H1 (cell line): Measurements from ENCODE around the gene NSG2. TPM values are rescaled to one million over a fixed set of nuclear protein-coding genes. Genes with fewer than 3 reads are reported as not detected.
A peak's percentile ranks its signal among the peaks of the same experiment; 100 is the strongest.

Source experiments
- CTCF ChIA-PET: fragments of 300-600 bp; sonication (Branson Sonifier 250); formaldehyde crosslinking; loops from one replicate; lab custom pipeline; 2021; ENCODE audit not compliant: partially characterized antibody; lab: Charles Lee
- POLR2A ChIA-PET: fragments of 300-600 bp; sonication (Branson Sonifier 250); formaldehyde crosslinking; loops from one replicate; lab custom pipeline; 2021; ENCODE audit warnings: inconsistent platforms; ENCODE audit not compliant: partially characterized antibody; lab: Charles Lee
- DNase-seq, 2 experiments: peaks; one replicate each; pipeline versions ENCODE4 v3.0.0 to v3.0.0-alpha.2; 2010 to 2022; ENCODE audit warnings: low spot score in 2 of 2, low read depth in 1 of 2, mixed read lengths in 1 of 2
- FAIRE-seq: peaks from 2 replicates; lab custom pipeline; 2011; peaks lifted over from hg19 to GRCh38; lab: Jason Lieb, UNC
- H2AFZ ChIP-seq: 2 replicates; pipeline ENCODE4 v1.8.1; 2012; ENCODE audit warnings: low read length, inconsistent platforms
- H2AK5ac ChIP-seq: 2 replicates; pipeline ENCODE4 v1.6.1; 2013; ENCODE audit warnings: low read depth, low read length
- H2BK120ac ChIP-seq: replicated peaks from 2 replicates; pipeline ENCODE3; 2013; ENCODE audit warnings: low read depth, low read length, inconsistent platforms
- H2BK12ac ChIP-seq: 2 replicates; pipeline ENCODE4 v1.6.1; 2013; ENCODE audit warnings: low read depth, low read length
- H2BK15ac ChIP-seq: 2 replicates; pipeline ENCODE4 v1.6.1; 2013; ENCODE audit warnings: low read length
- H2BK20ac ChIP-seq: 2 replicates; pipeline ENCODE4 v1.6.1; 2013; ENCODE audit warnings: low read length
- H2BK5ac ChIP-seq: 2 replicates; pipeline ENCODE4 v1.6.1; 2013; ENCODE audit warnings: low read depth, low read length
- H3K14ac ChIP-seq: 2 replicates; pipeline ENCODE4 v1.6.1; 2013; ENCODE audit warnings: inconsistent platforms; ENCODE audit not compliant: insufficient read length
- H3K18ac ChIP-seq: 2 replicates; pipeline ENCODE4 v1.6.1; 2013; ENCODE audit warnings: low read length; ENCODE audit errors: extremely low read depth
- H3K23ac ChIP-seq: 2 replicates; pipeline ENCODE4 v1.6.1; 2013; ENCODE audit warnings: inconsistent platforms; ENCODE audit not compliant: insufficient read length
- H3K23me2 ChIP-seq: 2 replicates; pipeline ENCODE4 v1.6.1; 2013; ENCODE audit warnings: low read depth, low read length
- H3K27ac ChIP-seq: 2 replicates; pipeline ENCODE4 v1.6.1; 2011; ENCODE audit warnings: low read depth, low read length, inconsistent platforms
- H3K27me3 ChIP-seq, 4 experiments: replicated peaks in 1 of 4; 1 replicate in 1 of 4; 2 replicates in 3 of 4; pipeline versions ENCODE4 v1.6.1 to v1.8.1; 2011 to 2013; ENCODE audit warnings: low read length in 3 of 4, mild to moderate bottlenecking in 3 of 4, inconsistent platforms in 2 of 4, mixed read lengths in 2 of 4, moderate library complexity in 1 of 4; ENCODE audit not compliant: control insufficient read depth in 3 of 4, insufficient read depth in 3 of 4; ENCODE audit errors: extremely low read depth in 1 of 4
- H3K36me3 ChIP-seq, 4 experiments: 2 replicates each; pipeline versions ENCODE4 v1.6.1 to v1.8.1; 2011 to 2013; ENCODE audit warnings: mild to moderate bottlenecking in 4 of 4, low read length in 3 of 4, moderate library complexity in 2 of 4, control low read depth in 1 of 4, inconsistent platforms in 1 of 4; ENCODE audit not compliant: insufficient read depth in 4 of 4, control insufficient read depth in 2 of 4
- H3K4ac ChIP-seq: replicated peaks from 2 replicates; pipeline ENCODE3; 2013; ENCODE audit warnings: low read length, low read depth, mixed read lengths, inconsistent platforms; ENCODE audit not compliant: insufficient read length
- H3K4me1 ChIP-seq, 4 experiments: replicated peaks in 1 of 4; 1 replicate in 1 of 4; 2 replicates in 3 of 4; pipeline versions ENCODE4 v1.6.1 to v1.8.1; 2011 to 2013; ENCODE audit warnings: low read length in 3 of 4, inconsistent platforms in 2 of 4, mixed read lengths in 1 of 4; ENCODE audit not compliant: insufficient read depth in 4 of 4, control insufficient read depth in 3 of 4
- H3K4me2 ChIP-seq, 2 experiments: 2 replicates each; pipeline versions ENCODE4 v1.6.1 to v1.8.1; 2011 to 2013; ENCODE audit warnings: low read depth in 2 of 2, low read length in 2 of 2, control low read depth in 1 of 2, inconsistent platforms in 1 of 2, mild to moderate bottlenecking in 1 of 2; ENCODE audit not compliant: insufficient read depth in 1 of 2
- H3K4me3 ChIP-seq, 4 experiments: fragments of 200-600, 300-600 bp in 1 of 4; sonication (generic), shearing (Covaris generic), sonication (Bioruptor Twin) in 1 of 4; 2 replicates each; pipeline versions ENCODE4 v1.5.1 to v1.8.1; 2011 to 2016; ENCODE audit warnings: low read length in 4 of 4, low read depth in 3 of 4, control low read depth in 2 of 4, inconsistent platforms in 2 of 4, mild to moderate bottlenecking in 2 of 4, mixed read lengths in 1 of 4, moderate library complexity in 1 of 4; ENCODE audit not compliant: insufficient read depth in 2 of 4; ENCODE audit errors: extremely low read depth in 1 of 4
- H3K56ac ChIP-seq: replicated peaks from 2 replicates; pipeline ENCODE3; 2013; ENCODE audit warnings: low read depth, mild to moderate bottlenecking, mixed read lengths, low read length, inconsistent platforms; ENCODE audit not compliant: insufficient read length
- H3K79me1 ChIP-seq: 2 replicates; pipeline ENCODE4 v1.6.1; 2013; ENCODE audit warnings: low read depth, low read length, control low read depth
- H3K79me2 ChIP-seq, 2 experiments: 2 replicates each; pipeline versions ENCODE4 v1.6.1 to v1.8.1; 2012 to 2013; ENCODE audit warnings: low read length in 2 of 2, mild to moderate bottlenecking in 2 of 2, inconsistent platforms in 1 of 2; ENCODE audit not compliant: insufficient read depth in 2 of 2, control insufficient read depth in 1 of 2
- H3K9ac ChIP-seq, 4 experiments: replicated peaks in 1 of 4; 1 replicate in 1 of 4; 2 replicates in 3 of 4; pipeline versions ENCODE4 v1.6.1 to v1.8.1; 2011 to 2013; ENCODE audit warnings: low read depth in 3 of 4, low read length in 3 of 4, control low read depth in 2 of 4, mild to moderate bottlenecking in 2 of 4, moderate library complexity in 2 of 4, inconsistent platforms in 1 of 4; ENCODE audit errors: extremely low read depth in 1 of 4
- H3K9me3 ChIP-seq, 2 experiments: 2 replicates each; pipeline versions ENCODE4 v1.6.1 to v1.8.1; 2012 to 2013; ENCODE audit warnings: mild to moderate bottlenecking in 2 of 2, moderate library complexity in 2 of 2, control low read depth in 1 of 2, inconsistent platforms in 1 of 2, low read depth in 1 of 2, low read length in 1 of 2, mixed read lengths in 1 of 2; ENCODE audit not compliant: insufficient read depth in 2 of 2
- H4K20me1 ChIP-seq, 2 experiments: replicated peaks in 1 of 2; 2 replicates each; pipeline versions ENCODE3 to v1.8.1; 2011 to 2013; ENCODE audit warnings: inconsistent platforms in 2 of 2, low read length in 2 of 2, mild to moderate bottlenecking in 1 of 2; ENCODE audit not compliant: insufficient read depth in 2 of 2, control insufficient read depth in 1 of 2
- H4K5ac ChIP-seq: 2 replicates; pipeline ENCODE4 v1.6.1; 2013; ENCODE audit warnings: low read length, low read depth, mixed read lengths, inconsistent platforms; ENCODE audit not compliant: insufficient read length
- H4K8ac ChIP-seq: 2 replicates; pipeline ENCODE4 v1.8.0; 2013; ENCODE audit warnings: mild to moderate bottlenecking, moderate library complexity, low read length, inconsistent platforms; ENCODE audit not compliant: insufficient read depth; ENCODE audit errors: extremely low read depth
- H4K91ac ChIP-seq: replicated peaks from 2 replicates; pipeline ENCODE3; 2013; ENCODE audit warnings: low read length, mixed read lengths, inconsistent platforms; ENCODE audit not compliant: insufficient read length
- CEBPB ChIP-seq: IDR thresholded peaks from 2 replicates; pipeline ENCODE4 v1.6.1; 2012; ENCODE audit warnings: low read depth, low read length
- WGBS, 2 experiments: shearing (Covaris generic) in 1 of 2; methylation state at CpG; one replicate each; pipeline versions ENCODE4 v1.1.6 to v1.1.7; 2013 to 2015; ENCODE audit warnings: low lambda C conversion rate in 2 of 2, mixed read lengths in 2 of 2, inconsistent platforms in 1 of 2, low coverage in 1 of 2, missing lambda C conversion rate in 1 of 2; ENCODE audit not compliant: insufficient replicate concordance in 2 of 2, insufficient coverage in 1 of 2, insufficient read length in 1 of 2; ENCODE audit errors: extremely low coverage in 1 of 2, missing lambda C conversion rate in 1 of 2; 5-methylcytosine and 5-hydroxymethylcytosine counted together
- polyA plus RNA-seq, 7 experiments: library from polyadenylated mRNA; depleted of rRNA in 3 of 7; stranded (reverse) in 5 of 7; unstranded in 2 of 7; fragments of >200 nt in 5 of 7; fragments of 200-250 nt in 2 of 7; gene quantifications; 1 replicate in 5 of 7; 2 replicates in 1 of 7; 4 replicates in 1 of 7; pipeline versions ENCODE4 v1.2.1 to v1.2.3, GENCODE V29; 2011 to 2013; ENCODE audit warnings: missing spikeins in 2 of 7, mixed read lengths in 2 of 7
- total RNA-seq: library from RNA; stranded (reverse); fragmentation: NEBNext Ultra II Directional; extraction: Animal tissue kit (Norgen Biotek cat#: 25700); gene quantifications from 2 replicates; pipeline ENCODE4 v1.2.1, GENCODE V29; 2021
- TF ChIP-seq, protein P1 (sequence below): IDR thresholded peaks from 2 replicates; pipeline ENCODE4 v1.6.1; 2011; ENCODE audit warnings: low read length, improper control_type of control experiment

Gene NSG2
- total and polyA plus RNA-seq, 2 of the 8 experiments (the other 6 are each of a cell fraction or from before 2014, with no cell fraction given) = 0.56 to 0.78 TPM

DNA sequence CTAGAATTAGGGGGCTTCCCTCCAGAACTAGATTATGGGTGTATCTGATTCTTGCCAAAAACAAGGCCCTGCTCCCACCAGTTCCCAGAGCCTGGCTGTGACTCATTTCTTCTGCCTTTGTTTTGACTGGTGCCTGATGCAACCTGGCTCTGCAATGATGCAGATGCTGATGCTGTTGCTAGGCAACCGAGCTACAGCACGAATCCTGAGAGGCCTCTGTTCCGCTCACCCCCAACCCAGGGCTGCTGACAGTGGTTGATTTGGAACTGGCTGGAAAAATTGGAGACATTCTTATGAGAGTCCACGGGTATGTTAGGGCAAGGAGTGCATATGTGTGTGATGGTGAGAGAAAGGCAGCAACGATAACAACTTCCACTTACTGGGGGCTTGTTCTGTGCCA is 100.3 kb downstream of the NSG2 start:
- Histone ChIP-seq H3K4me2 (no peak overlapping the region), H3K23me2 (no peaks in the 10 kb centered on the region), H3K79me1 (no peaks in the 10 kb centered on the region), H3K9me3 (no peaks in the 10 kb centered on the region), H3K23ac (no peak overlapping the region), H3K4me1 (no peaks in the 10 kb centered on the region), H4K91ac (no peak overlapping the region), H2AFZ (no peak overlapping the region), H3K56ac (no peak overlapping the region), H3K27me3 (no peaks in the 10 kb centered on the region), H2BK12ac (no peak overlapping the region; the same call in 1 of the 2 replicates), H3K18ac (no peak overlapping the region), H2BK15ac (no peak overlapping the region), H3K4me3 (no peak overlapping the region), H4K5ac (no peak overlapping the region), H2BK20ac (no peak overlapping the region), H2BK120ac (no peak overlapping the region), H3K9ac (no peak overlapping the region), H3K14ac (no peak overlapping the region), H3K27ac (no peak overlapping the region), H4K20me1 (no peaks in the 10 kb centered on the region), H2BK5ac (no peak overlapping the region), H3K36me3 (no peaks in the 10 kb centered on the region; a peak in 1 of 8 replicates), H4K8ac (no peak overlapping the region), H3K4ac (no peak overlapping the region), H2AK5ac (no peak overlapping the region), H3K79me2 (no peaks in the 10 kb centered on the region)
- ChIA-PET CTCF (interaction anchor here (0.9 to 1.3 kb wide), 2 partner anchors 8 to 12 kb away, joined by 4 to 7 read pairs; no protein-coding TSS in a partner anchor), POLR2A (no interaction called here)
- no peak for DNase-seq
- TF ChIP-seq CEBPB = peak; percentile 77
- TF ChIP-seq, protein P1, sequence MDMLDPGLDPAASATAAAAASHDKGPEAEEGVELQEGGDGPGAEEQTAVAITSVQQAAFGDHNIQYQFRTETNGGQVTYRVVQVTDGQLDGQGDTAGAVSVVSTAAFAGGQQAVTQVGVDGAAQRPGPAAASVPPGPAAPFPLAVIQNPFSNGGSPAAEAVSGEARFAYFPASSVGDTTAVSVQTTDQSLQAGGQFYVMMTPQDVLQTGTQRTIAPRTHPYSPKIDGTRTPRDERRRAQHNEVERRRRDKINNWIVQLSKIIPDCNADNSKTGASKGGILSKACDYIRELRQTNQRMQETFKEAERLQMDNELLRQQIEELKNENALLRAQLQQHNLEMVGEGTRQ = no peak
- WGBS, 2 experiments = 81% methylated on average over 5 of the region's 5 CpGs; no CpG with 5 or more reads in 1 of the 2 experiments
- no peak for FAIRE-seq
